Karpas-422 (cell line): ENCODE data around the gene CNTNAP2. TPM values are rescaled to one million over a fixed set of nuclear protein-coding genes. Genes with fewer than 3 reads are reported as not detected.

Experiments
- DNase-seq: peaks from one replicate; pipeline ENCODE4 v3.0.0-alpha.2; 2015
- H2AFZ ChIP-seq: fragments of 200-600 bp; sonication (generic); 2 replicates; pipeline ENCODE4 v1.6.1; 2014; ENCODE audit warnings: antibody characterized with exemption, low read length, mixed read lengths
- H3K27ac ChIP-seq: fragments of 200-600 bp; sonication (generic); 2 replicates; pipeline ENCODE4 v1.5.1; 2014; ENCODE audit warnings: mild to moderate bottlenecking, low read length, moderate library complexity
- H3K27me3 ChIP-seq: fragments of 200-600 bp; sonication (generic); 2 replicates; pipeline ENCODE4 v1.6.1; 2014; ENCODE audit warnings: low read length, mixed read lengths
- H3K36me3 ChIP-seq: fragments of 200-600 bp; sonication (generic); 2 replicates; pipeline ENCODE4 v1.6.1; 2014; ENCODE audit warnings: low read length, mixed read lengths; ENCODE audit not compliant: insufficient read depth
- H3K4me1 ChIP-seq: fragments of 200-600 bp; sonication (generic); 2 replicates; pipeline ENCODE4 v1.6.1; 2014; ENCODE audit warnings: mild to moderate bottlenecking, low read length, mixed read lengths
- H3K4me2 ChIP-seq: fragments of 200-600 bp; sonication (generic); 2 replicates; pipeline ENCODE4 v1.6.1; 2014; ENCODE audit warnings: low read length, low read depth, mild to moderate bottlenecking; ENCODE audit not compliant: poor library complexity, severe bottlenecking
- H3K4me3 ChIP-seq: fragments of 200-600 bp; sonication (generic); 2 replicates; pipeline ENCODE4 v1.5.1; 2014; ENCODE audit warnings: mild to moderate bottlenecking, antibody characterized with exemption, low read length, mixed read lengths
- H3K79me2 ChIP-seq: fragments of 200-600 bp; sonication (generic); 2 replicates; pipeline ENCODE4 v1.6.1; 2014; ENCODE audit warnings: mild to moderate bottlenecking, low read length, mixed read lengths
- H3K9ac ChIP-seq: fragments of 200-600 bp; sonication (generic); 2 replicates; pipeline ENCODE4 v1.6.0; 2014; ENCODE audit warnings: low read length
- H3K9me2 ChIP-seq: fragments of 200-600 bp; sonication (generic), shearing (Covaris generic); replicated peaks from 2 replicates; pipeline ENCODE4 v1.6.0; 2014; ENCODE audit warnings: mild to moderate bottlenecking, low read length, moderate library complexity; ENCODE audit not compliant: insufficient read depth
- H3K9me3 ChIP-seq: fragments of 300-700, 200-600 bp; sonication (generic); 2 replicates; pipeline ENCODE4 v1.6.1; 2014; ENCODE audit warnings: low read length, mixed read lengths
- H4K20me1 ChIP-seq: fragments of 200-600 bp; sonication (generic); 2 replicates; pipeline ENCODE4 v1.6.1; 2014; ENCODE audit warnings: mild to moderate bottlenecking, antibody characterized with exemption, low read length, low read depth; ENCODE audit not compliant: insufficient read depth
- total RNA-seq: library from RNA; depleted of rRNA; stranded (reverse); fragments of >200 nt; shearing (Covaris generic); gene quantifications from 2 replicates; pipeline ENCODE4 v1.2.3, GENCODE V29; 2014; ENCODE audit warnings: low replicate concordance

The CNTNAP2 gene
- total RNA-seq, 1 experiment from 2014 or later: not detected

DNA sequence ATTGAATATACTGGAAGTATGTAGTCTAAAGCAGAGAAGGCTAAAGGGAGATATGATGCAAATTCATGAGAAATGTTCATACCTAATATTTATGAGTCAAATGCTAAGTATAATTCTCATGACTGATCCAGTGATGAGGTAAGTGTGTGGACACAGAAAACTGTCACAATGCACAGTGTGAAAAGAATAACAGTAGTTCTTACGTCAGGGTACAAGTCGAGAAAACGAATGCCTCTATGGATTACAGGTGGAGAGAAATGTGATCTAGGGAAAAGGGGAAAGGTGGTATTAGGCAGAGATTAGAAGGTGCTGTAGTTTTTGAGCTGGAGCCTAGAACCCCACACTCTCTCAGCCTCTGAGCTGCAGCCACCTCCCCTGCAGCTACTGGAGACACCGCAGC, 542.0 kb downstream of the CNTNAP2 start:
- no peaks in the 10 kb centered on the region for H4K20me1 ChIP-seq

DNA sequence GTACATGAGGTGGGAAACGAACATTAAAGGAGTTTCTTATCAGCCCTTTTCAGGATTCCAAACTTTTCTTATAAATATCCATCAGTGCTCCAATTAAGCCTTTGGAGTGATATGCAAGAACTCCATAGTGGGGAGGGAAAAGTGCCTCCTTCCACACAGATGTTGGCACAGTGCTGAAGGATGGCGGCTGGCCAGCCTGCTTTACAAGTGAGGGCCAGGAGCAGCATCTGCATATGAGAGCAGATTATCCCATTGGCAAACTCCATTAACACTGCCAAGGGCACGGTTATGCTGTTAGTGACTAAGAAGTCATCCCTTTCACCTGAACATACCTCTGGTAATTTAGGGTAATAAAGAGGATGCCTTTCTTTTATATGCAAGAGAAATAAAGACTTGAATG, 543.1 kb downstream of the CNTNAP2 start:
- Histone ChIP-seq H3K4me1 (no peaks in the 10 kb centered on the region), H3K79me2 (no peaks in the 10 kb centered on the region), H3K9me3 (peaks cover 28% of the 10 kb centered on the region), H3K9ac (no peak overlapping the region), H3K27me3 (no peaks in the 10 kb centered on the region), H3K9me2 (no peaks in the 10 kb centered on the region; the same call in 1 of the 2 replicates), H3K27ac (no peak overlapping the region), H4K20me1 (no peaks in the 10 kb centered on the region), H3K36me3 (no peaks in the 10 kb centered on the region), H3K4me3 (no peak overlapping the region), H2AFZ (no peak overlapping the region), H3K4me2 (no peak overlapping the region)
- no peak for DNase-seq

More for the DNA sequence above, 542.0 kb downstream of the CNTNAP2 start:
- no peaks in the 10 kb centered on the region for H3K79me2 ChIP-seq
- no peaks in the 10 kb centered on the region for H3K36me3 ChIP-seq
- no peak overlapping the region for H3K9ac ChIP-seq
- no peak overlapping the region for H2AFZ ChIP-seq
- H3K9me3 ChIP-seq: peaks cover 31% of the 10 kb centered on the region
- no peaks in the 10 kb centered on the region for H3K4me1 ChIP-seq
- no peaks in the 10 kb centered on the region for H3K27me3 ChIP-seq
- no peak for DNase-seq
- H3K4me3 ChIP-seq: no peak overlapping the region
- no peak overlapping the region for H3K4me2 ChIP-seq
- no peak overlapping the region for H3K27ac ChIP-seq
- no peaks in the 10 kb centered on the region; the same call in 1 of the 2 replicates for H3K9me2 ChIP-seq

- no peak overlapping the region for H3K9ac ChIP-seq
- no peaks in the 10 kb centered on the region for H3K36me3 ChIP-seq
- H3K27me3 ChIP-seq: no peaks in the 10 kb centered on the region
- no peaks in the 10 kb centered on the region for H3K4me1 ChIP-seq
- no peaks in the 10 kb centered on the region; the same call in 1 of the 2 replicates for H3K9me2 ChIP-seq
- DNase-seq: no peak
- no peaks in the 10 kb centered on the region for H3K79me2 ChIP-seq
- no peak overlapping the region for H3K4me2 ChIP-seq
- H3K4me3 ChIP-seq: no peak overlapping the region
- H3K27ac ChIP-seq: no peak overlapping the region
- H2AFZ ChIP-seq: no peak overlapping the region
- no peaks in the 10 kb centered on the region for H4K20me1 ChIP-seq
- H3K9me3 ChIP-seq: peaks cover 28% of the 10 kb centered on the region
Measured at GRCh38 chr7:146660839-146661238, 544.2 kb downstream of the CNTNAP2 start.

- H3K4me3 ChIP-seq: no peak overlapping the region
- no peaks in the 10 kb centered on the region for H4K20me1 ChIP-seq
- H3K4me2 ChIP-seq: no peak overlapping the region
- H3K36me3 ChIP-seq: no peaks in the 10 kb centered on the region
- H3K9ac ChIP-seq: no peak overlapping the region
- peaks cover 33% of the 10 kb centered on the region for H3K9me3 ChIP-seq
- H3K27me3 ChIP-seq: no peaks in the 10 kb centered on the region
- no peak overlapping the region for H2AFZ ChIP-seq
- no peak for DNase-seq
- no peaks in the 10 kb centered on the region; the same call in 1 of the 2 replicates for H3K9me2 ChIP-seq
- no peak overlapping the region for H3K27ac ChIP-seq
- H3K79me2 ChIP-seq: no peaks in the 10 kb centered on the region
- no peaks in the 10 kb centered on the region for H3K4me1 ChIP-seq
Measured at GRCh38 chr7:146661435-146661834, 544.8 kb downstream of the CNTNAP2 start.

DNA sequence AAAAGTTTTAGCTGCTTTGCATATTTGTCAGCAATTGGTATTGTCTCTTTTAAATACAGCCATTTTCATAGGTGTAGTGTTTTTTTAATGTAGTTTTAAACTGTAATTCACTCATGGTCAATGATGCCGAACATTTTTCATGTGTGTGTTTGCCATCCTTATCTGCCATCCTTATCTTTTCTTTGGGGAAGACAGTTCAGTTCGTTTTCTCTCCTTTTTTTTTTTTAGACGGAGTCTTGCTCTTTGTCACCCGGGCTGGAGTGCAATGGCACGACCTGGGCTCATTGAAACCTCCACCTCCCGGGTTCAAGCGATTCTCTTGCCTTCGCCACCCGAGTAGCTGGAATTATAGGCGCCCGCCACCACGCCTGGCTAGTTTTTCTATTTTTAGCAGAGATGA, 545.3 kb downstream of the CNTNAP2 start:
- H3K4me1 ChIP-seq: no peaks in the 10 kb centered on the region
- H3K36me3 ChIP-seq: no peaks in the 10 kb centered on the region
- no peak overlapping the region for H3K4me2 ChIP-seq
- no peak overlapping the region for H3K4me3 ChIP-seq
- peaks cover 38% of the 10 kb centered on the region for H3K9me3 ChIP-seq
- no peak overlapping the region for H3K9ac ChIP-seq
- DNase-seq: no peak
- no peaks in the 10 kb centered on the region for H4K20me1 ChIP-seq
- H3K79me2 ChIP-seq: no peaks in the 10 kb centered on the region
- H3K27me3 ChIP-seq: no peaks in the 10 kb centered on the region
- no peak overlapping the region for H3K27ac ChIP-seq
- H3K9me2 ChIP-seq: no peaks in the 10 kb centered on the region; the same call in 1 of the 2 replicates
- no peak overlapping the region for H2AFZ ChIP-seq

DNA sequence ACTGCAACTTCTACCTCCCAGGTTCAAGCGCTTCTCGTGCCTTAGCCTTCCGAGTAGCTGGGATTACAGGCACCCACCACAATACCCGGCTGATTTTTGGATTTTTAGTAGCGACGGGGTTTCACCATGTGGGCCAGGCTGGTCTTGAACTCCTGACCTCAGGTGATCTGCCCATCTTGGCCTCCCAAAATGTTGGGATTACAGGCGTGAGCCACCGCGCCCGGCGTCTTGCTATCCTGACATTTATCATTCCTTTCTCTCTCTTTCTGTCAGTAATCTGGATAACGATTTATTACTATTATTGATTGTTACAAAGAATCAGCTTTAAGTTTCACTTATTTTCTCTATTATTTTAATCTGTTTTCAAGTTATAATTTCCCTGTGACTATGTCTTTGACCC, 548.4 kb downstream of the CNTNAP2 start:
- H3K9ac ChIP-seq: no peak overlapping the region
- H3K27ac ChIP-seq: no peak overlapping the region
- no peaks in the 10 kb centered on the region for H3K27me3 ChIP-seq
- H3K4me2 ChIP-seq: no peak overlapping the region
- H3K9me3 ChIP-seq: peaks cover 43% of the 10 kb centered on the region
- no peaks in the 10 kb centered on the region for H3K4me1 ChIP-seq
- no peaks in the 10 kb centered on the region for H3K79me2 ChIP-seq
- no peaks in the 10 kb centered on the region for H3K36me3 ChIP-seq
- H3K9me2 ChIP-seq: no peaks in the 10 kb centered on the region
- no peak overlapping the region for H3K4me3 ChIP-seq
- DNase-seq: no peak
- H2AFZ ChIP-seq: no peak overlapping the region
- H4K20me1 ChIP-seq: no peaks in the 10 kb centered on the region

DNA sequence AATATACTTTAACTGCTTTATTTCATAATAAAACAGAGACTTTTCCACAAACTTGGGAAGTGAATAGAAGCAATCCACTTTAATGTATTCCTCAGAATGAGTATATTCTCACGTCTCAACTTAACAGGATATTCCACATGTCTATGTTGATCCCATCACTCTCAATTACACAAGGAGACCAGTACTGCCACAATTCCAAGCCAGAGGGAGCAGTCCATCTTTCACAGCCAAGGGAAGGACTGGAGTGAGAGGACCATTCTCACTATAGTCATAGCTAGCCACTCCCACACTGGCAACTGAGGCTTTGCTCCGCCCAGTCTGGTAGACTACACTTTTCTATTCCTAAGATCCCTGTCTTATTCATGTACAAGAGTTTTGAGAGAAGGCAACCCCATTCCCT, 553.9 kb downstream of the CNTNAP2 start:
- no peaks in the 10 kb centered on the region for H3K9me2 ChIP-seq
- H3K27ac ChIP-seq: no peak overlapping the region
- H3K4me3 ChIP-seq: no peak overlapping the region
- no peak overlapping the region for H3K4me2 ChIP-seq
- H3K9ac ChIP-seq: no peak overlapping the region
- H3K27me3 ChIP-seq: no peaks in the 10 kb centered on the region
- H3K79me2 ChIP-seq: no peaks in the 10 kb centered on the region
- H4K20me1 ChIP-seq: no peaks in the 10 kb centered on the region
- peaks cover 35% of the 10 kb centered on the region for H3K9me3 ChIP-seq
- no peaks in the 10 kb centered on the region for H3K36me3 ChIP-seq
- no peak overlapping the region for H2AFZ ChIP-seq
- no peak for DNase-seq
- no peaks in the 10 kb centered on the region for H3K4me1 ChIP-seq

DNA sequence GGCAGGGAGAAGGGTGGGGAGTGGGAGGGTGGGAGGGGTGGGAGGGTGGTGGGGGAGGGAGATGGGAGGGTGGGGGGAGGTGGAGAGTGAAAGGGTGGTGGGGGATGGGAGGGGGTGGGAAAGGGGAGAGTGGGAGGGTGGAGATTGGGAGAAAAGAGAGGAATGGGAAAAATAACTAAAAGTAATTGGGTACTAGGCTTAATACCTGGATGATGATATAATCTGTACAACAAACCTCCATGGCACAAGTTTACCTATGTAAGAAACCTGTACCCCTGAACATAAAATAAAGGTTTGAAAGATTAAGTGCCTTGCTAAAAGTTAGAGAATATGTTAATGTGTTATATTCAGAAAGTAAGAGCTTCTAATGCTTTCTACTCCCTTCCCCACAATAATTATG, 564.9 kb downstream of the CNTNAP2 start:
- Histone ChIP-seq H3K27ac (no peak overlapping the region), H3K4me3 (no peak overlapping the region), H3K27me3 (no peaks in the 10 kb centered on the region), H3K4me1 (no peaks in the 10 kb centered on the region), H3K79me2 (no peaks in the 10 kb centered on the region), H3K9me2 (no peaks in the 10 kb centered on the region), H2AFZ (no peak overlapping the region), H3K9me3 (peaks cover 16% of the 10 kb centered on the region; the same call in 1 of the 2 replicates), H3K4me2 (no peak overlapping the region), H4K20me1 (no peaks in the 10 kb centered on the region), H3K9ac (no peak overlapping the region), H3K36me3 (no peaks in the 10 kb centered on the region)
- DNase-seq: no peak

- Histone ChIP-seq H3K27ac (no peak overlapping the region), H4K20me1 (no peaks in the 10 kb centered on the region), H3K27me3 (no peaks in the 10 kb centered on the region), H3K9me3 (peaks cover 11% of the 10 kb centered on the region; the same call in 1 of the 2 replicates), H3K4me2 (no peak overlapping the region), H3K4me3 (no peak overlapping the region), H3K4me1 (no peaks in the 10 kb centered on the region), H3K9ac (no peak overlapping the region), H3K79me2 (no peaks in the 10 kb centered on the region), H2AFZ (no peak overlapping the region), H3K9me2 (no peaks in the 10 kb centered on the region), H3K36me3 (no peaks in the 10 kb centered on the region)
- DNase-seq: no peak
Measured at GRCh38 chr7:146683439-146683838, 566.8 kb downstream of the CNTNAP2 start.
